ENCODE results near the gene SIGLEC1. TPM values are rescaled to one million over a fixed set of nuclear protein-coding genes. Genes with fewer than 3 reads are reported as not detected.

The SIGLEC1 gene
- total RNA-seq, 2 experiments from 2014 or later = 0.08 to 0.11 TPM

GRCh38 chr20:3705970-3706739, 6.2 kb downstream of the SIGLEC1 start:
- no peaks in the 10 kb centered on the region for H3K4me1 Mint-ChIP-seq (ENCODE audit: low read depth)
- Histone ChIP-seq H3K9me3 (ENCODE audit: control insufficient read depth in 1 of 2, insufficient read depth in 1 of 2, low read length in 2 of 2) (no peaks in the 10 kb centered on the region), H3K27ac (ENCODE audit: low read depth in 1 of 2, low read length in 2 of 2) (no peak overlapping the region), H3K4me3 (ENCODE audit: low read length) (no peak overlapping the region), H3K4me1 (ENCODE audit: insufficient read depth, low read length) (peaks cover 5% of the 10 kb centered on the region), H3K36me3 (ENCODE audit: insufficient read depth, low read length) (no peaks in the 10 kb centered on the region), H3K27me3 (ENCODE audit: control insufficient read depth in 1 of 2, insufficient read depth in 2 of 2, low read length in 2 of 2) (no peaks in the 10 kb centered on the region)
- no peak overlapping the region for H3K27ac Mint-ChIP-seq
- no peaks in the 10 kb centered on the region for H3K9me3 Mint-ChIP-seq
- ATAC-seq (ENCODE audit: poor library complexity) (no peak), DNase-seq (no peak)
- peaks cover under 1% of the 10 kb centered on the region for H3K27me3 Mint-ChIP-seq
- TF ChIP-seq CTCF (IDR thresholded peaks at IDR 0.05) = no peak
- no peaks in the 10 kb centered on the region for H3K36me3 Mint-ChIP-seq (ENCODE audit: low read depth)
- intact Hi-C loops (cut with DNase I, micrococcal nuclease) = no loop called here
- POLR2A ChIA-PET = no interaction called here
- CTCF ChIA-PET = no interaction called here
- no peak overlapping the region for H3K4me3 Mint-ChIP-seq

GRCh38 chr20:3705491-3705969, 6.9 kb downstream of the SIGLEC1 start:
- peaks cover 2% of the 10 kb centered on the region for H3K4me1 ChIP-seq (ENCODE audit: insufficient read depth, low read length)
- Mint-ChIP-seq H3K27me3 (no peaks in the 10 kb centered on the region), H3K9me3 (no peaks in the 10 kb centered on the region), H3K27ac (no peak overlapping the region), H3K4me1 (ENCODE audit: low read depth) (no peaks in the 10 kb centered on the region), H3K4me3 (no peak overlapping the region), H3K36me3 (ENCODE audit: low read depth) (no peaks in the 10 kb centered on the region)
- CTCF ChIA-PET = no interaction called here
- ATAC-seq (ENCODE audit: poor library complexity) = no peak
- DNase-seq = no peak
- POLR2A ChIA-PET = no interaction called here
- no peak overlapping the region for H3K27ac ChIP-seq (ENCODE audit: low read depth in 1 of 2, low read length in 2 of 2)
- no peaks in the 10 kb centered on the region for H3K27me3 ChIP-seq (ENCODE audit: control insufficient read depth in 1 of 2, insufficient read depth in 2 of 2, low read length in 2 of 2)
- intact Hi-C loops (cut with DNase I, micrococcal nuclease) = no loop called here
- H3K9me3 ChIP-seq (ENCODE audit: control insufficient read depth in 1 of 2, insufficient read depth in 1 of 2, low read length in 2 of 2) = no peaks in the 10 kb centered on the region
- no peak overlapping the region for H3K4me3 ChIP-seq (ENCODE audit: low read length)
- TF ChIP-seq CTCF (IDR thresholded peaks at IDR 0.05) = no peak
- H3K36me3 ChIP-seq (ENCODE audit: insufficient read depth, low read length) = no peaks in the 10 kb centered on the region

GRCh38 chr20:3704087-3704486, 8.3 kb downstream of the SIGLEC1 start:
- no peaks in the 10 kb centered on the region for H3K27me3 Mint-ChIP-seq
- Histone ChIP-seq H3K36me3 (ENCODE audit: insufficient read depth, low read length) (no peaks in the 10 kb centered on the region), H3K27ac (ENCODE audit: low read depth in 1 of 2, low read length in 2 of 2) (no peak overlapping the region), H3K9me3 (ENCODE audit: control insufficient read depth in 1 of 2, insufficient read depth in 1 of 2, low read length in 2 of 2) (no peaks in the 10 kb centered on the region), H3K27me3 (ENCODE audit: control insufficient read depth in 1 of 2, insufficient read depth in 2 of 2, low read length in 2 of 2) (no peaks in the 10 kb centered on the region), H3K4me1 (ENCODE audit: insufficient read depth, low read length) (no peaks in the 10 kb centered on the region), H3K4me3 (ENCODE audit: low read length) (no peak overlapping the region)
- H3K27ac Mint-ChIP-seq = no peak overlapping the region
- no peak for TF ChIP-seq CTCF (IDR thresholded peaks at IDR 0.05)
- ChIA-PET POLR2A (no interaction called here), CTCF (no interaction called here)
- no peaks in the 10 kb centered on the region for H3K9me3 Mint-ChIP-seq
- no peaks in the 10 kb centered on the region for H3K36me3 Mint-ChIP-seq (ENCODE audit: low read depth)
- DNase-seq (no peak), ATAC-seq (ENCODE audit: poor library complexity) (no peak)
- intact Hi-C loops (cut with DNase I, micrococcal nuclease) = no loop called here
- H3K4me3 Mint-ChIP-seq = no peak overlapping the region
- no peaks in the 10 kb centered on the region for H3K4me1 Mint-ChIP-seq (ENCODE audit: low read depth)
